Ishikawa (cell line): ENCODE results near the gene VWC2.

Experiments used
- YY1 ChIP-seq: IDR thresholded peaks from 2 replicates; pipeline ENCODE4 v1.6.1; 2012; ENCODE audit warnings: low read depth
- TF ChIP-seq, protein P1 (sequence below): IDR thresholded peaks from 2 replicates; pipeline ENCODE4 v1.6.1; 2012

DNA sequence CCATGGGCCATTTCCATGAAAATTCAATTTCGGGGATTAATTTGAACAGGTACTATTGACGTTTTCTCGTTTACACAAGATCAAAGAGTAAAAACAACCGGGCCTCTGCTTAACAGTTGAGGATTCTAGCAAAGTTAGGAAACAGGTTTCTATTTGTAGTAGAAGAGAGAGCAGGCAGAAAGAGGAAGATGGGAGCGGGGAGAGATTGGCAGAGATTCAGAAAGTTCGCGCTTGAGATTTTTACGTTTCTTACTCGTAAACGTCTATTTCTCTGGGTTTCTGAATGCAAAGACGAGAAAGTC lies 571 bp upstream of the VWC2 start:
- TF ChIP-seq, protein P1, sequence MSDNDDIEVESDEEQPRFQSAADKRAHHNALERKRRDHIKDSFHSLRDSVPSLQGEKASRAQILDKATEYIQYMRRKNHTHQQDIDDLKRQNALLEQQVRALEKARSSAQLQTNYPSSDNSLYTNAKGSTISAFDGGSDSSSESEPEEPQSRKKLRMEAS = no peak
- TF ChIP-seq YY1 = no peak
